22Rv1 (cell line): ENCODE data around the gene PSMG3.

ENCODE experiments used
- ZFX ChIP-seq: fragments of 450-650 bp; IDR thresholded peaks from 2 replicates; pipeline ENCODE4 v1.6.1; 2017; ENCODE audit warnings: antibody characterized with exemption, borderline replicate concordance
- TF ChIP-seq, protein P1 (sequence below): fragments of 450-650 bp; IDR thresholded peaks from 2 replicates; pipeline ENCODE4 v1.5.1; 2017; ENCODE audit warnings: mild to moderate bottlenecking

DNA sequence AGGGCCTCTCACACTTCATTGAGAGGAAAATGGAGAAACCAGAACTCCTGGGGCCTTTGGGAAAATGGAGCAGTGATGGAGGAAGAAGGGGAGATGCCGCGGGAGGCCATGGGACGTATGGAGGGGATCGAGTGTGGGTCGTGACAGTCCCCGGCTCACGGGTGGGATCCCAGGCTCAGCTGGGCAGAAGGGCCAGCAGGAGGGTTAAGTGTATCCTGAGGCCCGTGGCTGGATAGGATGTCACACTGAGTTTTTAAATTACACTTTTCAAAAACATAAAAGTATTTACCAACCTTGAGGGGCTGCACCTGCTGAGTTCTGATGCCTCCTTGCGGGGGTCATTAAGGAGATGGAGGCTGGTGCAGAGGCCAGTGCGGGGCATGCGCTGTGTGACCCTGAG, 28.0 kb upstream of the PSMG3 start:
- TF ChIP-seq, protein P1, sequence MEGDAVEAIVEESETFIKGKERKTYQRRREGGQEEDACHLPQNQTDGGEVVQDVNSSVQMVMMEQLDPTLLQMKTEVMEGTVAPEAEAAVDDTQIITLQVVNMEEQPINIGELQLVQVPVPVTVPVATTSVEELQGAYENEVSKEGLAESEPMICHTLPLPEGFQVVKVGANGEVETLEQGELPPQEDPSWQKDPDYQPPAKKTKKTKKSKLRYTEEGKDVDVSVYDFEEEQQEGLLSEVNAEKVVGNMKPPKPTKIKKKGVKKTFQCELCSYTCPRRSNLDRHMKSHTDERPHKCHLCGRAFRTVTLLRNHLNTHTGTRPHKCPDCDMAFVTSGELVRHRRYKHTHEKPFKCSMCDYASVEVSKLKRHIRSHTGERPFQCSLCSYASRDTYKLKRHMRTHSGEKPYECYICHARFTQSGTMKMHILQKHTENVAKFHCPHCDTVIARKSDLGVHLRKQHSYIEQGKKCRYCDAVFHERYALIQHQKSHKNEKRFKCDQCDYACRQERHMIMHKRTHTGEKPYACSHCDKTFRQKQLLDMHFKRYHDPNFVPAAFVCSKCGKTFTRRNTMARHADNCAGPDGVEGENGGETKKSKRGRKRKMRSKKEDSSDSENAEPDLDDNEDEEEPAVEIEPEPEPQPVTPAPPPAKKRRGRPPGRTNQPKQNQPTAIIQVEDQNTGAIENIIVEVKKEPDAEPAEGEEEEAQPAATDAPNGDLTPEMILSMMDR, result no peak
- TF ChIP-seq ZFX, result no peak
